ENCODE results near the gene ADGB.

Gene ADGB

DNA sequence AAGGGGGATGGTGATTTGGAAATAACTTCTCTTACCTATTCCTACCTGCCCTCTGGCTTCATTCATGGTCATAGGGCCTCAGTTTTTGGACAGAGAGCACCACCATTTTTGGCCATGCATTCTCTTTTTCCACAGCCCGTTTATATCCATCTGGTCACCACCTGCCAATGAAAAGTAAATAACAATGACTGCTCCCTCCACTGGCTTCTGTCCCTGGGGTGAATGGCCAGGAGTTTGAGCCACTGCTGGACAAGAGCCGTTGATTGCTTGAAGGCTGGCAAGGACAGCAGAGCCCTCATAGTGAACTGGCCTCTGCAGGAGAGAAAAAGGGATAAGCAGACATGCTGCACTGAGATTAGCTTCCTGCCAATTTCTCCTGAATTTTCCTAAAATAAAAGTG lies 261.8 kb downstream of the ADGB start:
- Histone ChIP-seq H3K9me3 (ENCODE audit: insufficient read depth, low read length) (no peaks in the 10 kb centered on the region), H3K36me3 (replicated peaks; ENCODE audit: low read depth, low read length) (no peaks in the 10 kb centered on the region), H3K4me1 (ENCODE audit: low read length) (peaks cover 4% of the 10 kb centered on the region; the same call in 1 of the 2 replicates), H3K4me3 (ENCODE audit: low read length) (no peak overlapping the region), H3K9ac (ENCODE audit: low read length) (no peak overlapping the region), H2AFZ (ENCODE audit: low read depth, low read length) (no peak overlapping the region), H3K27ac (ENCODE audit: low read length) (no peak overlapping the region), H3K27me3 (ENCODE audit: low read depth, low read length) (no peaks in the 10 kb centered on the region), H4K20me1 (ENCODE audit: insufficient read depth, low read length) (no peaks in the 10 kb centered on the region), H3K79me2 (ENCODE audit: low read length) (no peaks in the 10 kb centered on the region), H3K4me2 (ENCODE audit: low read length) (no peak overlapping the region)
- TF ChIP-seq CTCF (IDR thresholded peaks at IDR 0.05; ENCODE audit: low read depth, low read length): no peak
- TF ChIP-seq EZH2phosphoT487 (IDR thresholded peaks at IDR 0.05; ENCODE audit: low read depth): no peak

DNA sequence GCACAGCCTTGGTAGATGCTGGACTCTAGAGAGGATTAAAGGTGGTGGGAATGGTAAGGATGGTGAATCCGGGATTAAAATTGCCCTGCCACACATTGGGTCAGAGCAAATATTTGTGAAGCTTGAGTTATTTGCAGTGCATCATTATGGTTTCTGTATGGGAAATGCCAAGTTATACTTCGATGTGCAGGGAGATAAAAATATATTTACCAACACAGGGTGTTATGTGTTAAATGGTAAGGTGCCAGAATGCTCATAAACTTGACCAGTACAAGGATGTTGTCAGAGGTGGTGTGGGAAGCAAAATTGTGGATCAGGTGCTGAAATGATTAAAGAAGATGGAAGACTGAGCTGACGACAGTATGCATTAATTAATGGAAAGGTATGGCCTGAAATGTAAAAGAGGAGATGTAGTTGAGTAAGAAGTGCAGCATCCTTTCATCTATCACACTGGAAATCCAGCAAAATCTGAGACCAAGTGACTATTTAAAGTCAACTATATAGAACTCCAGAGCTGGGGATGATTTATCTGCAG lies 262.3 kb downstream of the ADGB start:
- Histone ChIP-seq H3K9me3 (ENCODE audit: insufficient read depth, low read length) (no peaks in the 10 kb centered on the region), H3K27me3 (ENCODE audit: low read depth, low read length) (no peaks in the 10 kb centered on the region), H3K4me3 (ENCODE audit: low read length) (no peak overlapping the region), H3K9ac (ENCODE audit: low read length) (no peak overlapping the region), H3K4me2 (ENCODE audit: low read length) (no peak overlapping the region), H3K27ac (ENCODE audit: low read length) (no peak overlapping the region), H4K20me1 (ENCODE audit: insufficient read depth, low read length) (no peaks in the 10 kb centered on the region), H3K4me1 (ENCODE audit: low read length) (peaks cover 4% of the 10 kb centered on the region; the same call in 1 of the 2 replicates), H2AFZ (ENCODE audit: low read depth, low read length) (no peak overlapping the region), H3K36me3 (replicated peaks; ENCODE audit: low read depth, low read length) (no peaks in the 10 kb centered on the region), H3K79me2 (ENCODE audit: low read length) (no peaks in the 10 kb centered on the region)
- no peak for TF ChIP-seq EZH2phosphoT487 (IDR thresholded peaks at IDR 0.05; ENCODE audit: low read depth)
- no peak for TF ChIP-seq CTCF (IDR thresholded peaks at IDR 0.05; ENCODE audit: low read depth, low read length)

DNA sequence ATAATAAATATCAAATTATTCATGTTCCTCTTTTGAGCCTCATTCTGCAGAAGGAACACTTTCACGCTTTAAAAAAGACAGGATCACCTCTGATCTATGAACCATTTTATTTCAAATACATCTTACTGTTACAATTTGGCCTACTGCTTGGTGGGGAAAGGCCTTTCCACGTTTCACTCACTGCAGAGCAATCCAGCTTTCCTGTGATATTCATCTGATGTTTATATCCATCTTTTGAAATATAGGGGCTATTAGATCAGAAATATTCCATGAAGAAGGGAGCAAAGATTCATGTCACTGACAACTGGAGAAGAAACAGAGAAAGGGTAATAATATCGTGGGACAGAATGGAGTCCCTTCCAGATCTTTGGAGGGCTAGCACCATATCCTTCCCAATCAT lies 262.9 kb downstream of the ADGB start:
- Histone ChIP-seq H3K79me2 (ENCODE audit: low read length) (no peaks in the 10 kb centered on the region), H3K27ac (ENCODE audit: low read length) (no peak overlapping the region), H4K20me1 (ENCODE audit: insufficient read depth, low read length) (no peaks in the 10 kb centered on the region), H3K36me3 (replicated peaks; ENCODE audit: low read depth, low read length) (no peaks in the 10 kb centered on the region), H3K4me3 (ENCODE audit: low read length) (no peak overlapping the region), H3K9ac (ENCODE audit: low read length) (no peak overlapping the region), H3K4me1 (ENCODE audit: low read length) (peaks cover 4% of the 10 kb centered on the region; the same call in 1 of the 2 replicates), H3K9me3 (ENCODE audit: insufficient read depth, low read length) (no peaks in the 10 kb centered on the region), H3K27me3 (ENCODE audit: low read depth, low read length) (no peaks in the 10 kb centered on the region), H3K4me2 (ENCODE audit: low read length) (no peak overlapping the region), H2AFZ (ENCODE audit: low read depth, low read length) (no peak overlapping the region)
- TF ChIP-seq EZH2phosphoT487 (IDR thresholded peaks at IDR 0.05; ENCODE audit: low read depth) (no peak), CTCF (IDR thresholded peaks at IDR 0.05; ENCODE audit: low read depth, low read length) (no peak)

DNA sequence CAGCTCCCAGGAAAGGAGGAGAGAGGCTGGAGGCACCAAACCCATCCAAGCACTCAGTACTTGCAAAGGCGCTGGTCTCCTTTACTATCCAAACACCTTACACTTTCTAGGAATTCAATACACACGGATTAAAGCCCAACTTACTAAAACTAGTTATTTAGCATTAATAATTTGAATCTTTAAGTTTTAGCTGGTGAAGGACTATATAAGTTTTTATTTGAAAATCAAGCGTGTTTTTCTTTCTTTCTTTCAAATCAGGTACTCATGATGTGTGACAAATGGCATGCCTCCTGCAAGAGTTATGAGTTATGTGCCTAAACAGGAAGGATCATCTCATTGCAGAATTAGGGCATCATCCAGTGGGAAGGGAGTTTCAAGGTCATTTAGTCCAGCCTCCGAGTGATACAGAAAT lies 263.7 kb downstream of the ADGB start:
- Histone ChIP-seq H2AFZ (ENCODE audit: low read depth, low read length) (no peak overlapping the region), H3K9me3 (ENCODE audit: insufficient read depth, low read length) (no peaks in the 10 kb centered on the region), H3K4me2 (ENCODE audit: low read length) (no peak overlapping the region), H3K27me3 (ENCODE audit: low read depth, low read length) (no peaks in the 10 kb centered on the region), H3K36me3 (replicated peaks; ENCODE audit: low read depth, low read length) (no peaks in the 10 kb centered on the region), H3K27ac (ENCODE audit: low read length) (no peak overlapping the region), H3K9ac (ENCODE audit: low read length) (no peak overlapping the region), H3K4me3 (ENCODE audit: low read length) (no peak overlapping the region), H3K79me2 (ENCODE audit: low read length) (no peaks in the 10 kb centered on the region), H4K20me1 (ENCODE audit: insufficient read depth, low read length) (no peaks in the 10 kb centered on the region), H3K4me1 (ENCODE audit: low read length) (peaks cover 4% of the 10 kb centered on the region; the same call in 1 of the 2 replicates)
- TF ChIP-seq CTCF (IDR thresholded peaks at IDR 0.05; ENCODE audit: low read depth, low read length): no peak
- TF ChIP-seq EZH2phosphoT487 (IDR thresholded peaks at IDR 0.05; ENCODE audit: low read depth): no peak
